ENCODE results near the gene CENPU. TPM values are rescaled to one million over a fixed set of nuclear protein-coding genes. Genes with fewer than 3 reads are reported as not detected.

The CENPU gene
- total and polyA plus RNA-seq, 10 of the 15 experiments (the other 5 are each of a cell fraction or from before 2014, with no cell fraction given), result 26.6 to 90.8 (median 53.8) TPM

GRCh38 chr4:184675018-184675417 is 58.9 kb downstream of the CENPU start:
- Histone ChIP-seq H3K4me3 (no peak overlapping the region), H3K4me1 (ENCODE audit: control insufficient read depth, insufficient read depth, low read length) (no peaks in the 10 kb centered on the region), H3K9me3 (replicated peaks; ENCODE audit: control insufficient read depth, insufficient read depth, low read length) (no peaks in the 10 kb centered on the region), H3K36me3 (ENCODE audit: control insufficient read depth in 2 of 2, insufficient read depth in 2 of 2, low read length in 1 of 2) (peaks cover under 1 to 10% of the 10 kb centered on the region in 2 experiments; a peak in 2 of 4 replicates), H3K79me2 (ENCODE audit: control insufficient read depth, insufficient read depth, low read length) (no peaks in the 10 kb centered on the region), H3K4me2 (ENCODE audit: control insufficient read depth, insufficient read depth) (no peak overlapping the region), H3K9ac (ENCODE audit: control insufficient read depth, insufficient read depth, low read length) (no peak overlapping the region), H2AFZ (ENCODE audit: control insufficient read depth, low read depth, low read length) (no peak overlapping the region), H3K27ac (ENCODE audit: control insufficient read depth, insufficient read depth) (no peak overlapping the region), H4K20me1 (ENCODE audit: control insufficient read depth, insufficient read depth) (no peaks in the 10 kb centered on the region), H3K27me3 (replicated peaks in 1 of 2; ENCODE audit: control insufficient read depth in 2 of 2, insufficient read depth in 2 of 2, low read length in 1 of 2) (no peaks in the 10 kb centered on the region)
- ChIA-PET SMC1A (ENCODE audit: uncharacterized antibody, unreplicated experiment) (no interaction called here), RAD21 (ENCODE audit: unreplicated experiment) (no interaction called here), POLR2A (no interaction called here), CTCF (no interaction called here)
- ATAC-seq (no peak), FAIRE-seq (no peak), DNase-seq (ENCODE audit: low read depth, low spot score) (no peak)
- WGBS (ENCODE audit: insufficient coverage, insufficient replicate concordance, low lambda C conversion rate, missing lambda C conversion rate), result 95% methylated on average over 5 of the region's 5 CpGs
- intact Hi-C loops (cut with micrococcal nuclease; ENCODE audit: unreplicated experiment), result no loop called here
- BruUV-seq (replicated peaks), result no TSS peak
- in situ Hi-C loops (cut with MboI), result no loop called here
- TF ChIP-seq RFX5 (IDR thresholded peaks at IDR 0.05; ENCODE audit: low read depth, low read length), result no peak
- no peak for TF ChIP-seq SRF (IDR thresholded peaks at IDR 0.05; ENCODE audit: low read depth in 2 of 2, low read length in 2 of 2)
- TF ChIP-seq TCF12 (IDR thresholded peaks at IDR 0.05; ENCODE audit: low read depth, low read length), result no peak
- TF ChIP-seq RB1 (IDR thresholded peaks at IDR 0.05; ENCODE audit: borderline replicate concordance), result no peak
- no peak for TF ChIP-seq MEF2B (IDR thresholded peaks at IDR 0.05; ENCODE audit: partially characterized antibody, poor library complexity, severe bottlenecking)
- TF ChIP-seq ZBTB33 (IDR thresholded peaks at IDR 0.05), result no peak
- TF ChIP-seq IRF3 (IDR thresholded peaks at IDR 0.05), result no peak
- no peak for TF ChIP-seq CREM (IDR thresholded peaks at IDR 0.05; ENCODE audit: low read depth)
- TF ChIP-seq REST (IDR thresholded peaks at IDR 0.05; ENCODE audit: low read depth, low read length), result no peak
- no peak for TF ChIP-seq SMARCA5 (IDR thresholded peaks at IDR 0.05)
- no peak for TF ChIP-seq SREBF1 (IDR thresholded peaks at IDR 0.05; ENCODE audit: low read length)
- TF ChIP-seq NRF1 (conservative IDR thresholded peaks at IDR 0.05; ENCODE audit: low read depth, low read length), result no peak
- TF ChIP-seq PML (IDR thresholded peaks at IDR 0.05; ENCODE audit: low read length), result no peak
- TF ChIP-seq TCF7 (IDR thresholded peaks at IDR 0.05; ENCODE audit: borderline replicate concordance), result no peak
- no peak for TF ChIP-seq NBN (IDR thresholded peaks at IDR 0.05)
- TF ChIP-seq, protein P1, sequence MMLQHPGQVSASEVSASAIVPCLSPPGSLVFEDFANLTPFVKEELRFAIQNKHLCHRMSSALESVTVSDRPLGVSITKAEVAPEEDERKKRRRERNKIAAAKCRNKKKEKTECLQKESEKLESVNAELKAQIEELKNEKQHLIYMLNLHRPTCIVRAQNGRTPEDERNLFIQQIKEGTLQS (IDR thresholded peaks at IDR 0.05; ENCODE audit: borderline replicate concordance, extremely low read depth, low read depth, low read length), result no peak
- TF ChIP-seq, protein P2, sequence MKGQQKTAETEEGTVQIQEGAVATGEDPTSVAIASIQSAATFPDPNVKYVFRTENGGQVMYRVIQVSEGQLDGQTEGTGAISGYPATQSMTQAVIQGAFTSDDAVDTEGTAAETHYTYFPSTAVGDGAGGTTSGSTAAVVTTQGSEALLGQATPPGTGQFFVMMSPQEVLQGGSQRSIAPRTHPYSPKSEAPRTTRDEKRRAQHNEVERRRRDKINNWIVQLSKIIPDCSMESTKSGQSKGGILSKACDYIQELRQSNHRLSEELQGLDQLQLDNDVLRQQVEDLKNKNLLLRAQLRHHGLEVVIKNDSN (IDR thresholded peaks at IDR 0.05; ENCODE audit: borderline replicate concordance, extremely low read length, insufficient read depth, low read depth, low read length), result no peak
